22Rv1 (cell line): ENCODE results near the gene C2orf42.
A peak's percentile ranks its signal among the peaks of the same experiment; 100 is the strongest.

Experiments used
- H3K27ac ChIP-seq: fragments of 450-650 bp; 2 replicates; pipeline ENCODE4 v1.5.1; 2017
- ZFX ChIP-seq: fragments of 450-650 bp; IDR thresholded peaks from 2 replicates; pipeline ENCODE4 v1.6.1; 2017; ENCODE audit warnings: antibody characterized with exemption, borderline replicate concordance
- TF ChIP-seq, protein P1 (sequence below): fragments of 450-650 bp; IDR thresholded peaks from 2 replicates; pipeline ENCODE4 v1.5.1; 2017; ENCODE audit warnings: mild to moderate bottlenecking

C2orf42 gene

DNA sequence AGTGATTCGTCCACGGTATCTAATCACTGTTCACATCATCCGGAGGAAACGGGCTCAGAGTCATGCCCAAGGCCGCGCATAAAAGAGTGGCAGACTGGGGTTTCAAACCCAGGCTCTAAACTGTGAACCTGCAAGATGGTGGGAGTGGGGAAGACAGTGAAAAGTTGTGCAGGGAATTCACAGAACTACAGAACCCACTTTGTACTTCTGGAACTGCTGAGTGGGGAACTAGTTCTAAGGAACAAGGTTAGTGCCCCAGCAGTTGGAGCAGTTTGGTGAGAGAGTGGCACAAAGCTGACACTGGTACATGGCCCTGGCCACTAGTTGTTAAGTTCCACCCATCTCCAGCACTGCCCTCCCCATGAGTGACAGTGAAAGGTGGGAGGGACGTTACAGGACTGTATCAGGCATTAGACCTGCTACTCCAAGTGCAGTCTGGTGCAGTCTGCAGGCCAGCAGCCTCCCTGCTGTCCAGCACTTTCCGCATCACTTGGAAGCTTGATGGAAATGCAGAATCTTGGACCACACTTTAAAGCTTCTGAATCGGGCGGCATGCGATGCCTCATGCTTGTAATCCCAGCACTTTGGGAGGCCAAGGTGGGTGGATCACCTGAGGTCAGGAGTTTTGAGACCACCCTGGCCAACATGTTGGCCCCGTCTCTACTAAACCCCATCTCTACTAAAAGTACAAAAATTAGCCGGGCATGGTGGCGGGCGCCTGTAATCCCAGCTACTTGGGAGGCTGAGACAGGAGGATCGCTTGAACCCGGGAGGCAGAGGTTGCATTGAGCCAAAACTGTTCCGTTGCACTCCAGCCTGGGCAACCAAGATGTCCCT lies 47.3 kb downstream of the C2orf42 start:
- H3K27ac ChIP-seq: peak overlapping the region; percentile 99
- TF ChIP-seq, protein P1, sequence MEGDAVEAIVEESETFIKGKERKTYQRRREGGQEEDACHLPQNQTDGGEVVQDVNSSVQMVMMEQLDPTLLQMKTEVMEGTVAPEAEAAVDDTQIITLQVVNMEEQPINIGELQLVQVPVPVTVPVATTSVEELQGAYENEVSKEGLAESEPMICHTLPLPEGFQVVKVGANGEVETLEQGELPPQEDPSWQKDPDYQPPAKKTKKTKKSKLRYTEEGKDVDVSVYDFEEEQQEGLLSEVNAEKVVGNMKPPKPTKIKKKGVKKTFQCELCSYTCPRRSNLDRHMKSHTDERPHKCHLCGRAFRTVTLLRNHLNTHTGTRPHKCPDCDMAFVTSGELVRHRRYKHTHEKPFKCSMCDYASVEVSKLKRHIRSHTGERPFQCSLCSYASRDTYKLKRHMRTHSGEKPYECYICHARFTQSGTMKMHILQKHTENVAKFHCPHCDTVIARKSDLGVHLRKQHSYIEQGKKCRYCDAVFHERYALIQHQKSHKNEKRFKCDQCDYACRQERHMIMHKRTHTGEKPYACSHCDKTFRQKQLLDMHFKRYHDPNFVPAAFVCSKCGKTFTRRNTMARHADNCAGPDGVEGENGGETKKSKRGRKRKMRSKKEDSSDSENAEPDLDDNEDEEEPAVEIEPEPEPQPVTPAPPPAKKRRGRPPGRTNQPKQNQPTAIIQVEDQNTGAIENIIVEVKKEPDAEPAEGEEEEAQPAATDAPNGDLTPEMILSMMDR: no peak
- TF ChIP-seq ZFX: no peak

DNA sequence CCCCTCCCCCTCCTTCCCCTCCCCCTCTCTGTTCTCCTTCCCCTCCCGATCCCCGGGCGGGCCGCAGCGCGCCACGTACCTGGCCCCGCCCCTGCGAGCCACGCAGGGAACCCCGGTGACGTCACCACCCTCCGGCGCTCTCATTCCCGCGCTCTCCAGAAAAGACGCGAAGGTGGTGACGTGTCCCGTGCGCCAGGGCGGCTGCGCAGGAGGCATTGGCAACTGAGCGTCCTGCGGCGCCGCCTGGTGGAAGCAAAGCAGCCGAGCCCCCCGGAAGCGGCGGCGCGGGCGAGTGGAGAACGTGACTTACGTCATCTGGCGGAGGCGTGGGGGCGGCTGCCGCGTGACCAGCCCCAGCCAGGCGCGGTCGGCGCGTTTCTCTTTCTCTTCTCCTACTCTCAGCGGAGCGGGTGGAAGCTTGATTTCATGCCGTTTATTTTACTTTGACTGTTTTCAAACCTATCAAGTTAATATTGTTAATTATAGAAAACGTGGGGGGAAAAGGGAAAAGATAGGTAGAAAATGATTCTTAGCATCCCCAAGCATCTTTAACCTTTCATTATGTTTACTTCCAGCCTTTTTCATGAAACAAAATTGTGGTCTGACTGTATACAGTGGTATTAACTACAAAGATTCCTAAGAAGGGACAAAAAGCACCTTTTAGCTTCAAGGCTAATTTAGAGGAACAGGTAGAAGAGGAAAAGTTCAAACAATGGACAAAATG lies 48.1 kb downstream of the C2orf42 start:
- H3K27ac ChIP-seq: peak overlapping the region; percentile 99
- TF ChIP-seq ZFX: no peak
- TF ChIP-seq, protein P1: peak; percentile 96

DNA sequence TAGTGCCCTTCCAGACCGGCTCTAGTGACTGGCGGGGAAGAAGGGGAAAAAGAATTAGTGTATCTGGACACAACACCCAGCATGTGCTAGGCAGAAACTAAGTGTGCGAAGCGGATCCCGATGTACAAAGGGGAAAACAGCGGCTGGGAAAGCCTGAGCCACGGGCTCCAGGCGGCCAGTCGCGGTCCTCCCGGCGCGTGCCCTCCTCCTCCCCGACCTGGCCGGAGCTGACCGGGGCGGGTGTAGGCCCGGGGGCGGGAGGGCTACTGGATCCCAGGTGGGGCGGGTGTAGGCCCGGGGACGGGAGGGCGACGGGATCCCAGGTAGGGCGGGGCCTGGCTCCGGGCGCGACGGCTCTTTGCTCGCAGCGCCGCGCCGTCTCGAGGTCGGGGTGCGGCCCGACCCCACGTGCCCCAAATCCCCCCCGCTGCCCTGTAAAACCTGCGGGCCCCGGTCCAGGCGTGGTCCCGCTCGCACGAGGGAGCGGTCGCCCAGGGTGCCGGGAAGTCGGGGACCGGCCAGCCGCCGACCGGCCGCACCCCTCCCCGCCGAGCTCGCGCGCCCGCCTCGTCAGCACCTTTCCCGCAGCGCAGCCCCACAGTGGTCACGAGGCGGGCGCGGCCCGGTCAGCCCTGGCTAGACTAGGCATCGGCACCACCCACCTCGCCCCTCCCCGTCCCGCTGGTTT lies 48.8 kb downstream of the C2orf42 start:
- peak overlapping the region; percentile 99 for H3K27ac ChIP-seq
- TF ChIP-seq, protein P1: no peak
- TF ChIP-seq ZFX: no peak

DNA sequence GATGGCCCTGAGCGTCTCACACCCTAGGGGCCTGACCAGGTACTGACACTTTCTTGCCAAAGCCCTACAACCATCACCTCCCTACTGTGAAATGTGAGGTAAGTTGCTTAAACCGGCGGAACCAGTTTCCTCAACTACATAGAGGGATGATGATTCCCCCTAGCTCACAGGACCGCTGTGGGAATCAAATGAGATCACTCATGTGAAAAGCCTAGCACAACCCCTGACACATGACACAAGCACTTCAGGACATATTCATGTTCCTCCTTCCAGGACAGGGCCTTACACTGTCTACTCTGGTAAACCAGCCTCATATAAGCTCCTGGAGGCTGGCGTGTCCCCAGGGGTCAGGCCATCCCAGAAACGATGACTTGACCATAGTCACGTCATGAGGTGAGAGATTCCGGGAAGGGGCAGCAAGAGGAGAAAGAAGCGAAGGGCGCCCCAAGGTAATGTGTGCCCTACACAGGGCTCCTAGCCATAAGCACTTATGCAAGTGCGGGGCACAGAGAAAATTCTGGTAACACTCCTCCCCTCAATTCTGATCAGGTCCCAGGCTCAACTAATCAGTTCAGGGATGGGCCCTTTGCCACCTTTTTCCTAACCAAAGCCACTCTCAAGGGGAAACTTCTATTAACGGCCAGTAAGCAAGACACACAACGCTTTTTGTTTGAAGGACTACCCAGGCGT lies 49.5 kb downstream of the C2orf42 start:
- no peak for TF ChIP-seq ZFX
- TF ChIP-seq, protein P1: peak; percentile 56
- peak overlapping the region; percentile 99 for H3K27ac ChIP-seq

DNA sequence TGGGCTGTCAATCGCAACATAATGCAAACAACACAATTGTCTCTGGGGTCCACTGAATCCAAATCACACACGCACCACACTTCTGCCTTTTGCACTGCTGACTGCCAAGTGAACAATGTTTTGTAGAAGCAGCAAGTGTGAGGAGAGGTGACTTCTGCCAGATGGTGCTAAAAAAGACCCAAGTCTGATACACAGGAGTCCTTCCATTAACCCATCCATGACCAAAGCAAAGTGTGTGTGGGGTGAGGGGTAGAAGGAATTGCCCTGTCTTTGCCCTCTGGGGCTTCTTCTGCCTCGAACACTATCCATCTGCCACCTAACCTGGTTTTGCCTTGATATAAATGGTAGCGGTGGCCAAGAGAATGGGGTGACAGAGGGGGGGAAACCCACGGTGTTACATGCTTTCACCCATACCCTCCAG lies 50.0 kb downstream of the C2orf42 start:
- no peak for TF ChIP-seq ZFX
- TF ChIP-seq, protein P1: no peak
- peak overlapping the region; percentile 99 for H3K27ac ChIP-seq

DNA sequence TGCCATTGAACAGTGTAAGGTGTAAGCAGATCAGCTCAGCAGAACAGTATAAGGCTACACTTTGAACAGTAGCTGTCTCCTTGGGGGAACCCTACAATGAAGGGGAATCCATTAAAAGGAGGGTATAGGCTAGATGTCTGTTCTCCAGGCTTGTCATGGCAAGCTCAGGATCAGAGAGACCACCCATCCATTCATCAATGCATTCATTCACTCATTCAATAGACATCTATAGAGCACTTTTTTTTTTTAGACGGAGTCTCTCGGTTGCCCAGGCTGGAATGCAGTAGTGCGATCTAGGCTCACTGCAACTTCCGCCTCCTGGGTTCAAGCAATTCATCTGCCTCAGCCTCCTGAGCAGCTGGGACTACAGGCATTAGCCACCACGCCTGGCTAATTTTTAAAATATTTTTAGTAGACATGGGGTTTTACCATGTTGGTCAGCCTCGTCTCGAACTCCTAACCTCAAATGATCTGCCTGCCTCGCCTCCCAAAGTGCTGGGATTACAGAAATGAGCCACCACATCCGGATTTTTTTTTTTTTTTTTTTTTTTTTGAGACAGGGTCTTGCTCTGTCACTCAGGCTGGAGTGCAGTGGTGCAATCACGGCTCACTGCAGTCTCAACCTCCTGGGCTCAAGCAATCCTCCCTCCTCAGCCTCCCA lies 56.4 kb downstream of the C2orf42 start:
- H3K27ac ChIP-seq: peak overlapping the region; percentile 90
